GM23248 (cell line): ENCODE data around the gene UPP1.

ENCODE experiments used
- EZH2 ChIP-seq: fragments of 200-600 bp; sonication (generic); IDR thresholded peaks from 2 replicates; pipeline ENCODE4 v1.6.1; 2018; ENCODE audit warnings: antibody characterized with exemption, mild to moderate bottlenecking; ENCODE audit not compliant: insufficient read depth, poor library complexity, severe bottlenecking
- EZH2phosphoT487 ChIP-seq: fragments of 200-600 bp; sonication (generic); IDR thresholded peaks from 2 replicates; pipeline ENCODE4 v1.6.1; 2018; ENCODE audit warnings: antibody characterized with exemption, moderate library complexity, mild to moderate bottlenecking, low read depth; ENCODE audit not compliant: insufficient read depth

GRCh38 chr7:48112401-48113165 is 23.5 kb downstream of the UPP1 start:
- TF ChIP-seq EZH2phosphoT487 = no peak
- no peak for TF ChIP-seq EZH2
